Lower leg skin (tissue), 4 donors: ENCODE measurements around the gene ACYP1. TPM values are rescaled to one million over a fixed set of nuclear protein-coding genes. Genes with fewer than 3 reads are reported as not detected.
"Not testable (repeated sequence)": the region's sequence is repeated elsewhere in the genome, so short reads cannot be mapped to it uniquely, and the experiment has no call there.

Experiments used
- DNase-seq, 2 donors: peaks; one replicate each; pipeline ENCODE4 v3.0.0-alpha.2; 2019; ENCODE audit warnings: low spot score in 2 of 2
- H3K4me3 ChIP-seq: fragments of 200-600 bp; sonication (generic); 2 replicates; pipeline ENCODE4 v1.5.1; 2017; ENCODE audit warnings: mild to moderate bottlenecking, low read depth; ENCODE audit not compliant: poor library complexity, severe bottlenecking
- POLR2A ChIP-seq, 2 donors: fragments of 450-650 bp; IDR thresholded peaks; one replicate each; pipeline ENCODE4 v1.6.1; 2016 to 2017; ENCODE audit warnings: antibody characterized with exemption in 2 of 2, mild to moderate bottlenecking in 1 of 2, moderate library complexity in 1 of 2
- WGBS, 2 donors: methylation state at CpG; one replicate each; pipeline ENCODE4 v1.1.5; 2018; 5-methylcytosine and 5-hydroxymethylcytosine counted together
- intact Hi-C: fragments of 100-400 bp; cut with DNase I; formaldehyde crosslinking; loops from one replicate; pipeline ENCODE4 v1.15.0; 2023; ENCODE audit warnings: low total_unique reads
- total RNA-seq, 4 donors: library from RNA; depleted of rRNA; stranded (reverse); fragments of >200 nt; gene quantifications; one replicate each; pipeline ENCODE4 v1.1.0, GENCODE V29; 2016
- TF ChIP-seq, protein P1 (sequence below), 3 donors: fragments of 450-650 bp; IDR thresholded peaks; one replicate each; pipeline ENCODE4 v1.5.1; 2016; ENCODE audit warnings: antibody characterized with exemption in 3 of 3, mild to moderate bottlenecking in 3 of 3, moderate library complexity in 2 of 3

ACYP1 gene
- total RNA-seq, 4 donors from 2014 or later, result 12.7 to 23.8 (median 20.3) TPM

DNA sequence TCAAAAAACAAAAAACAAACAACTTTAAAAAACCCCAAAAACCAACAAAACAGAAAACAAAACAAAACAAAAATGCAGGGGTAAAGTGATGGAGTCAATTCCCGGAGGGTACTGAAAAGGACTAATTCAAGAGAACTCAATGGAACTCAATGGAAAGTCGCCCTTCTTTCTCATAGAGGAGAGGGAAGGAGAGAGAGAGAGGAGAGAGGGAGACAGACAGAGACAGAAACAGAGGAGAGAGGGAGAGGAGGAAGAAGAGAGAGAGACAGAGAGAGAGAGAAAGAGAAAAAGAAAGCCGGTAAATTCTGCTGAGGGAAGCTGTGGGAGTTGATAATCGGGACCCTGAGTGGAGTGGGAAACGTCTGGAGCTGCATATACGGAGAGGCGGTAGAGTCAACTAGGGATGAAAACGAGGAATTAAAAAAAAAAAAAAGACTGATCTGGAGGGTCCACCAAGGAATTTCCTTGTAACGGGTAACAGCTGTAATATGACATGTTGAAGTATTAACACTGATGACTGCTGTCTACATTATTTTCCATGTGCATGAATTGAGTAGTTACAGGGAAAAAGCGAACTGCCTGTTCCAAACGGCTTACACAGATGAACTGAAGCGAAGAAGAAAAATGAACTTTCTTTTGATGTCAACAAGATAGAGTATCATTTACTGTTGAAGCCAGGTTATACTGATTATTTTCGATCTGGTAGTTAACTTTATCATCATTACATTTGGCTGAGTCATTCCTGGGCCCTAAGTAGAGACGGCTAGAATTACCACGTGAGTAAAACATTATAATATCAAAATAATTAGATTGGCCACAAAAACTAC, 4.7 kb upstream of the ACYP1 start:
- no peak for DNase-seq
- WGBS, 2 donors, result 16 to 18% methylated on average over 15 of the region's 15 CpGs
- no peak overlapping the region for H3K4me3 ChIP-seq
- intact Hi-C loops, result no loop called here
- TF ChIP-seq, protein P1, sequence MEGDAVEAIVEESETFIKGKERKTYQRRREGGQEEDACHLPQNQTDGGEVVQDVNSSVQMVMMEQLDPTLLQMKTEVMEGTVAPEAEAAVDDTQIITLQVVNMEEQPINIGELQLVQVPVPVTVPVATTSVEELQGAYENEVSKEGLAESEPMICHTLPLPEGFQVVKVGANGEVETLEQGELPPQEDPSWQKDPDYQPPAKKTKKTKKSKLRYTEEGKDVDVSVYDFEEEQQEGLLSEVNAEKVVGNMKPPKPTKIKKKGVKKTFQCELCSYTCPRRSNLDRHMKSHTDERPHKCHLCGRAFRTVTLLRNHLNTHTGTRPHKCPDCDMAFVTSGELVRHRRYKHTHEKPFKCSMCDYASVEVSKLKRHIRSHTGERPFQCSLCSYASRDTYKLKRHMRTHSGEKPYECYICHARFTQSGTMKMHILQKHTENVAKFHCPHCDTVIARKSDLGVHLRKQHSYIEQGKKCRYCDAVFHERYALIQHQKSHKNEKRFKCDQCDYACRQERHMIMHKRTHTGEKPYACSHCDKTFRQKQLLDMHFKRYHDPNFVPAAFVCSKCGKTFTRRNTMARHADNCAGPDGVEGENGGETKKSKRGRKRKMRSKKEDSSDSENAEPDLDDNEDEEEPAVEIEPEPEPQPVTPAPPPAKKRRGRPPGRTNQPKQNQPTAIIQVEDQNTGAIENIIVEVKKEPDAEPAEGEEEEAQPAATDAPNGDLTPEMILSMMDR (IDR thresholded peaks at IDR 0.05), result no peak
- TF ChIP-seq POLR2A (IDR thresholded peaks at IDR 0.05), result no peak

DNA sequence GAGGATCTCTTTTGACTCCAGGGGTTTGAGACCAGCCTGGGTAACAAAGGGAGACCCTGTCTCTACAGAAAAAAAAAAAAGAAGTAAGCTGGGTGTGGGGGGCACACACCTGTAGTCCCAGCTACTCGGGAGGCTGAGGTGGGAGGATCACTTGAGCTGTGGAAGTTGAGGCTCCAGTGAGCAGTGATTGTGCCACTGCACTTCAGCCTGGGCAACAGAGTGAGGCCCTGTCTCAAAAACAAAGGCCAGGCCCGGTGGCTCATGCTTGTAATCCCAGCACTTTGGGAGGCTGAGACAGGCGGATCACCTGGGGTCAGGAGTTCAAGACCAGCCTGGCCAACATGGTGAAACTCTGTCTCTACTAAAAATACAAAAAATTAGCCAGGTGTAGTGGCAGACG, 3.9 kb upstream of the ACYP1 start:
- WGBS, 2 donors, result 90 to 96% methylated on average over 4 of the region's 4 CpGs
- intact Hi-C loops, DNase-seq, H3K4me3 ChIP-seq: not testable (repeated sequence)

DNA sequence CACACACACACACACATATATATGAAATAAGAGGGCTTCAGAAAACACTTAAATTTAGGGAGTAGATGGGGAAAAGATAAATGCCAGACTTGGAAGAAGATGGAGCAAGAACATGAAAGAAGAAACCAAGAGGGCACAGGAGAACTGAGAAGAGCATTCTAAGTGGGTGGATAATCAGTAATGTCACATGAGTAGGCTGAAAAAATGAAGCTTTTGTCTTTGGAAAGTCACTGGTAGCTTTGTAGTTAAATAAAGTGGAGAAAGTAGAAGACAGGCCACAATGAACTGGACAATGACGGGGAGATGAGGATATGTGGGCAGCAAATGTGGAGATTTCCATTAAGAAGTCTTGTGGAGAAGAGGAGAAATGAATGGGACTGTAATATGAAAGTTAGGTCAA, 3.4 kb upstream of the ACYP1 start:
- DNase-seq, result no peak
- WGBS, 2 donors, result 88 to 97% methylated on average over 1 of the region's 1 CpG
- no peak overlapping the region for H3K4me3 ChIP-seq
- intact Hi-C loops, result no loop called here
- no peak for TF ChIP-seq POLR2A (IDR thresholded peaks at IDR 0.05)
- TF ChIP-seq, protein P1 (IDR thresholded peaks at IDR 0.05), result no peak

DNA sequence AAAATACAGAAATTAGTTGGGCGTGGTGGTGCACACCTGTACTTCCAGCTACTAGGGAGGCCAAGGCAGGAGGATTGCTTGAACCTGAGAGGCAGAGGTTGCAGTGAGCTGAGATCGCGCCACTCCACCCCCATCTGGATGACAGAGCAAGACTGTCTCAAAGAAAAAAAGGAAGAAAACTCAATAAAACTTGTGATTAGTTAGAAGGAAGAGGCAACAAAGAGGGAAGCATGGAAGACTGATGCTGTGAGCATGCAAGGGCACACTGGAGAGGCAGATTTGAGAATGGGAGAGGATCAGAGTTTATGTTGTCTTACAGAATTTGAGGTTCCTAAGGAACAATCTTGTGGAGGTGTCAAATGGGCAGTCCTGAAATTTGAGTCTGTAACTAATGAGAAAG, 2.9 kb upstream of the ACYP1 start:
- no peak overlapping the region for H3K4me3 ChIP-seq
- TF ChIP-seq, protein P1 (IDR thresholded peaks at IDR 0.05), result no peak
- no peak for TF ChIP-seq POLR2A (IDR thresholded peaks at IDR 0.05)
- DNase-seq, result no peak
- intact Hi-C loops, result no loop called here
- 94 to 97% methylated on average over 3 of the region's 3 CpGs for WGBS, 2 donors

DNA sequence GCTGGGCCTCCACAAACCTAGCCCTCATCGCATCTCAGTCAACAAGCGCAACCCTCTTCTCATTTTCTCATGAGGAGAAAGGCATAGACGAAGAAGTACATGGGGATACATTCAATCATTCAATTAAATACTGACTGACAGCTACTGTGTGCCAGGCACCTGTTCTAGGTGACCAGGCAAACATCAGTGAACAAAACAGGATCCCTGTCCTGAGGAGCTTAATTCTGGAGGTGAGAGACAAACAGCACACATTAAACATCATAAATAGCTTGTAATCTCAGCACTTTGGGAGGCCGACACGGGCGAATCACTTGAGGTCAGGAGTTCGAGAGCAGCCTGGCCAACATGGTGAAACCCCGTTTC, 362 bp upstream of the ACYP1 start:
- intact Hi-C loops, result no loop called here
- H3K4me3 ChIP-seq, result no peak overlapping the region
- TF ChIP-seq, protein P1 (IDR thresholded peaks at IDR 0.05), result no peak
- no peak for TF ChIP-seq POLR2A (IDR thresholded peaks at IDR 0.05)
- DNase-seq, result no peak
- 56 to 59% methylated on average over 8 of the region's 8 CpGs for WGBS, 2 donors

DNA sequence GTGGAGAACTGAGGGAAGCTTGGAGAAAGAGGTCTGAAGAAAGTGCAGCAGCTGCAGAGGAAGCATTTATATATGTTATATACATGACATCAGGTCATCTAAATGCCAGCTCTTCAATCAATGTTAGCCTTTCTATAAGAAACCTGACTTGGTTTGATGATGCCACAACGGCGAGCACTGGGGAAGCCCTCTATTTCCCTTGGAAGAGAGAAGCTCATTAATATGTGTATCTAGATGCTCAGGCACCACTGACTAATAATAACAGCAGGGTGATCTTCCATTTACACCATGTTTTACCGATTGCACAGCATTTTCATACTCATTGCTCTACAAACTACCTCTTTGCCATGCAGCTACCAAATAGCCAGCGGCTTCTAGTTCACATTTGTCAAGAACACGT, 811 bp downstream of the ACYP1 start:
- no peak for TF ChIP-seq POLR2A (IDR thresholded peaks at IDR 0.05)
- TF ChIP-seq, protein P1 (IDR thresholded peaks at IDR 0.05), result no peak
- intact Hi-C loops, result no loop called here
- H3K4me3 ChIP-seq, result peak overlapping the region; percentile 62
- DNase-seq, result no peak
- WGBS, 2 donors, result 11 to 13% methylated on average over 5 of the region's 5 CpGs
